ENCODE data around the gene UCKL1. TPM values are rescaled to one million over a fixed set of nuclear protein-coding genes. Genes with fewer than 3 reads are reported as not detected.

UCKL1 gene
- polyA plus RNA-seq, 1 donor = 51.0 TPM

DNA sequence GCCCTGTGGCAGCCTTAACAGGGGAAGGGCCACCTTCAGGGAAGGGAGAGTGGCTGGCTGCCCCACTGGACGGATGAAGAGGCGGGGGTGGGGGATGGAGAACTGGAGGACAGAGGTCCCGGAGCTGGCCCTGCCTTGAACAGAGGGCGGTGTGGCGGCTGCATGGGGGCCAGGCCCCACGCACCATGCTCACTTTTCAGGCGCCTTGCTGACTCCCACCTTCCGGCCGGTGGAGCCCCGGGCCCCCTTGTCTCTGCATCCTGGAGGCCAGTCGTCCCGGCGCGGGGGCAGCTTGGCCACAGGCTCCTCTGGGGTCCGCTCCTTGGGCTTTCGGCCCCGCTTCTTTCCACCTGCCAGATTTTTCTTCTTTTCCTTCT is 3.5 kb upstream of the UCKL1 start:
- DNase-seq = no peak

DNA sequence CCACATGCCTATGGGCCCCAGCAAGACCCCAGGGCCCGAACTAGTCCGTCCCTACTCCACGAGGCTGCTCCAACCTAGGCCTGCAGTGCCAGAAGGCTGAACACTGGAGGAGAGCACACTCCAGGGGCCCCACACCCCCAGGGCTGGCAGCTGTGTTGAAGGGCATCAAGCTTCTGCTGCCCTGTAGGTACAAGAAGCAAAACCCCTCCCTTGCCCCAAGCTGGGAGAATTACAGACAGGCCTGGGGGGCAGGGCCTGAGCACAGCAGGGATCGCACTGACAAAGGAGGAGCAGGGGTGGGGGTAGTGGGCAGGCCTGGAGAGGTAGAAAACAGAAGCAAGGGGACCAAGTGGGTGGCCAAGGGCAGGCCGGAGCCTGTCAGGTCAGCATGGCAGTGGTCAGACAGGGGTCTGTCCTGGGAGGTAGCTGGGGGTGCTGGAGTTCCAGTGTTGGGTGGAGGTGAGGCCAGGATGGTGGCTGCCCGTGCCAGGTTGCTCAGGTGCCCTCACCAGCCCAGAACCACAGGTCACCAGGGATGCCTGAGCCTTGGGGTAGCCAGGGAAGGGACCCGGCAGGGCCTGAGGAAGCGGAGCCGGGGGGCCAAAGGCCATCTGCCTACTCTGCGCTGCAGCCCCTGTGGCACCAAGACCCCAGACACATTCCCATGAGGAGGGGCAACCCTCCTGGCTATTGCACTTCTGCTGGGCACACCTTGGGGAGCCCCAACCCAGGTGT is 2.9 kb upstream of the UCKL1 start:
- no peak for DNase-seq

DNA sequence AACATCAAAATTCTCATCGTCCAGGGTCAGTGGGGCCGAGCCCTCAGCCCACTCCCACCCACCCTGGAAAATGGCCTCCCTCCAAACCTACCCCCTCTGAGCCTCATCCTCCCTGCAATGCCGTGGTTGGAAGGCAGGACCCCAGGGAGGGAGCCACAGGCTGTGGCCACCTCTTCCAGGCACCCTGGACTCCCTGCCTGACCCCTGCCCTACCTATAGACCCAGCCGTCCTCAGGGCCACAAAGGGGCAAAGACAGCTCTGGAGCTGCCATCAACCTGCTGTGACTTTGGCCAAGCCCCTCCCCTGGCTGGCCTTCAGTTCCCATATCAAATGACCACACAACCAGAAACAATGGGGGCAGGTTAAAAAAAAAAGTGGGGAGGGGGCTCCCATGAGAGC is 2.3 kb upstream of the UCKL1 start:
- no peak for DNase-seq

DNA sequence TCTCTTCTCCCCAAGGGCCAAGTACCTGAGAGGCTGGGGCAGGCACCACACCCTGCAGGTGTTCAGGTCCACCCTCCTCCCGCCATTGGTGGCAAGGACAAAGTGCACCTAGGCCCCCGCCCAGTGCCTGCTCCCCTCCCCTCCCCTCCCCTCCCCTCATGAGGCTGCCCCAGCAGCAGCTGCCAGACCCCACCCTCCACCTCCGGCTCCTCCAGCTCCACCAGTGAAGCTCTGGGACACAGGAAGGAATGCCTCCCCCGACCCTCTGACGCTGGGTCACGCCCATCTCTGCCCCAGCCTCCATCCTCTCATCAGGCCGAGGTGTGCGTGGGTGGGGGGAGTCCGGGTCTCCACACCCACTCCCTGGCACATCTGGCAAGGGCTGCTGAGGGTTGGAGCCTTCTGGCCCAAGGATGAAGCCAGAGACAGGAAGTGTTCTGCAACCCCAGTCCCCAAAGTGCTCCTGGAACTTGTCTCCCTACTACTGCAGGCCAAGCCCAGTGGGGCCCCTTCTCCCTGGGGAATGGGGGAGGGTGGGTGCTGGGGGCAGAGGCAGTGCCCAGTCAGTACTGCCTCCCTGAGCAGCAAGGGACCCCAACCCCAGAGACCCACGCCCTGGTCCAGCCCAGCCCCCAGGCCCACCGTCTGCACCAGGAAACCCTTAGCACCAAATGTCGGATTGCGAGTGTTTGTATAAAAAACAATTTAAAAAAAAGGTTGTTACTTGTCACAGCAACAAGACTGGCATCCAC is 1.6 kb upstream of the UCKL1 start:
- no peak for DNase-seq

DNA sequence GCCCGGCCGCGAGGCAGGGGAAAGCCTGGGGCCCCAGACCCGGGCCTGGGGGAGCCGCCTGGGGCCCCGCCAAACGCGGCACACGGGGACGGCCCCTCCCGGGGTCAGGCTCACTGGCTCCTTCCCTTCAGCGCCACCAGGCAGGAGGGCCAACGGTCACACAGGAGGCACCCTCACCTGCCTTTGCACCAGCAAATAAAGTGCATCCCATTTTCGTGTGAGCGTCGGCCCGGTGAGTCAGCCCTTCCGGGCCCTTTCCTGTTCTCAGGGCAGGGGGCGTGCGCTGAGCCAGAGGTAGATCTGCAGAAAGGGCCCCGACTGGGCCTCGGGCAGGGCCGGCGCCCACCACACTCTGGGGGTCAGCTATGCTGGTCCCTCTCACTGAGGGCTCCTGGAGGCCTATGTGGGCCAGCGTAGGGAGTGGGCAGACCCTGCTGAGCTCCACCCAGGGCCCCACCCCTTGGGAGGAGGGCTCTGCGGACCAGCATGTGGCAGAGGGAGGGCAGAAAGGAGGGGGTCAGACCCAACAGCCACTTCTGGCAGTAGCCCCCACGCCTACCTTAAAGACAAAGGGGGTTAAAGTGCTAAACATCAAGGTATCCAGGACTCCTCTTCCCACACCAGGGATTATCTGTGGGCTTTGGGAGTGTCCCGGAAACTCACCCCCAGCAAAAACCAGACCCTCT is 931 bp upstream of the UCKL1 start:
- peak; percentile 30 for DNase-seq

DNA sequence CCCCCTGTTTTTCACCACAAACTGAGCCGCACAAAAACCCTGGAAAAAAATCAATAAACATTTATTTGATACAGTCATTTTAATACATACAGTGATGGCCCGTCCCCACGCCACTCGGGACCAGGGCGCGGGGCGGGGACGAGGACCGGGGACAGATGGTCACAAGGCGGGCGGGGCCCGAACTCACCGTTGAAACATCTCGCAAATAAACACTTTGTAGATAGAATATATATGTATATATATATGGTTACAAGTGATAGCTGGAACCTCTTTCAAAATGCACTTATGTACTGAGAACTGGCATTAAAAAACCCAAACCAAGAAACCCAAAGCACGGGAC is 418 bp upstream of the UCKL1 start:
- DNase-seq = no peak

DNA sequence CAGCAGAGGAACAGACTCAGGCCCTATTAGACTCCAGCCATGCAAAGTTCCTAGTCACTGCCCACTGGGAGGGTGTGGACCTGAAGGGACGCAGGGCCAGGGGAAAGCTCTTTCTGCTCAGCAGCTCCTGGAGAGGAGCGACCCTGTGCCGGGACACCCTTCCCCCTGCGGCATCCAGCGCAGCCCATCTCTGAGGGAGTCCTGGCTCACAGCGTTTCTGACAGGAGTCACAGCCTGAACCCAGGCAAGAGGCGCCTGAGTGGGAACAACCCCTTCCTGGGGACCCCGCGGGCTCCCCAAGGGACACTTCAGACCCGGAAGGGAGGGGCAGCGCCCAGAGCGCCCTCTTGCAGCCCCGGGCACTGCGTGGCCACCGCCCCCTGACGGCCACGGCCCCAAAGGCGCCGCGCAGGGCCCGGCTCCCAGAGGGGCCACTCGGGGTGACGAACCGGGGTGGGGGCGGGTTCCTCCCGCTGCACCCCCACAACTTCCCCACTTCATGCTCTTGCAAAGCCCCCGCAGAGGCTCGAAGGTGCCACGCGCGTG is 862 bp downstream of the UCKL1 start:
- no peak for DNase-seq

DNA sequence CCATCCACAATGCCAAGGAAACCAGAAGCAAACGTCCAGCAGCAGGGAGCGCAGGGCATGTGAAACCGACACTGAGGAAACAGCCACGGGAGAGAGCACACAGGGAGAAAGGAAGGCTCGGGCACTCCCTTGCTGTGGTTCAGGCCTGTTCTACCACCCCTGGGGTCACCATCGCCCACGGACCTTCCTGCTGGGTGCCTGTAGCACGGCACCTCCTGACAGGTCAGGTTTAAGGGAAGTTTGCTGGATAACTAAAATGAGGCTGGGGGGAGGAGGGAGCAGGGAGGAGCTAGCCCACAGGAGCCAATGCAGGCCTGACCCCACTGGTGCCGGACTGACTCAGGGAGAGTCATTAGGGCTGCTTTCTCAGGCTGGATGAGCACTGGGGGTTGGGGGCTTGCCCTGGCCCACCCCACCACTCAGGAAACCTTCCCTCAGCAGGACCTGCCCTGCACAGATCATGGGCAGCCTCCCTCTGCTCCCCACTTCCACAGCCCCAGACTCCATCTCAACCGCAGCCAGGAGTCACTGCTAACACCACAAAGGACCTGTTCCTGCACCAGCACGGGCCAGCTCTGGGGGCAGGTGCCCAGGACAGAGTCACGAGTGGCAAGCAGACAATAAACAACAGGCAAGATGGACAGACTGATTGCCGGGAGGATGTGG is 2.3 kb downstream of the UCKL1 start:
- DNase-seq = no peak

DNA sequence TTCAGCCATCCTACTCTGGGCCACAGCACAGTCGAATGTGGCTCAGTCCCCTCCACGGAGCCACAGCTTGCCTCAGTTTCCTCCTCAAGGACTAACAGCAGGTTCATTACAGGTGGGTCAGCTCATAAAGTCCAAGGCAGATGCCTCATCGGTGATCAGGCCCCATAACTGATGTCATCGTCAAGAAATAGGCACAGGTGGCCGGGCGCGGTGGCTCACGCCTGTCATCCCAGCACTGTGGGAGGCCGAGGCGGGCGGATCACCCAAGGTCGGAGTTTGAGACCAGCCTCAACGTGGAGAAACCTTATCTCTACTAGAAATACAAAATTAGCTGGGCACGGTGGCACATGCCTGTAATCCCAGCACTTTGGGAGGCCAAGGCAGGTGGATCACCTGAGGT is 3.4 kb downstream of the UCKL1 start:
- no peak for DNase-seq

DNA sequence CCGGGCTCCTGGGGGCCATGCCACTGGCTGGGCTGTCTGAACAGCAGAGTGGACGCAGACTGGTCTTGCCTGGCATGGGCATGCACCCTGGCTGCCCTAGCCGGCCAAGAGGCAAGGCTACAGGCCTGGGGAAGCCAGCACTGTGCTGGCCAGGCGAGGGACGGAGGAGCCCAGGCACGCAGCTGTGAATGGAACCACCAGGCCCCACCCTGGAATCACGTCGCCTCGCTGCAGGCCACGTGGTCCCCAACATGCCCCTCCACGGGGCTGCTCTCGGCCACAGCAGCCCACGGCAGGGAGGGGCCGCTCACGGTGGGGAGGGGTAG is 4.0 kb downstream of the UCKL1 start:
- DNase-seq = no peak

DNA sequence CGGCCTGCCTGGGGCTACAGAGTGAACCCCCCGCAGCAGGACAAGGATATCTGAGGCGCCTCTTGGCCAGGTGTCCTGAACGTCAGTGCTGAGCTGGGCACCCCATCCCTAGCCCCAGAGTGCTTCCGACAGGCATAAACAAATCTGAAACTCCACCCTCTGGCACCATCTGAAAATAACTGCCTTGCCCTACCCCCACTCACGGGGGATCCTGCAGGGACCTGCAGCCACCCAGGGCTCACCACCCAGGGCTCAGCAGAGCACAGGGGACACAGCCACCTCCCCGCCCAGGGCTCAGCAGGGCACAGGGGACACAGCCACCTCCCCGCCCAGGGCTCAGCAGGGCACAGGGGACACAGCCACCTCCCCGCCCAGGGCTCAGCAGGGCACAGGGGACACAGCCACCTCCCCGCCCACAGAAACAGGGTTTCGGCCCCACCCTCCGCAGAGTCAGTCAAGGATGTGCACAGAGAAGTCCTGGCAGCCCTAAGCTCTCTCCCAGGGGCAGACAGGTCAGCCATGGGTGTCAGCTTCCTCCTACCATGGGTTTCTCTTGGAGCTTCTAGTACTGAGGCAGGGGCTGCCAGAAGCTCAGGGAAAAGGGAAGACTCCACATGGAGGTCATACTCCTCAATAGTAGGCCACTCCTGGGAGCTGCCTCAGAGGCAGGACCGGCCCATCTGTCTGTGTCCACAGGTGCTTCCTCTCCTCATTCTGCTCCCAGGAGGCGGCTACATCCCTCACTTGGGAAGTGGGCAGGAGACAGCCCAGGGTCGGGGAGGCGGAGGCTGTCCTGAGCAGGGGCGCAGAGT is 4.6 kb downstream of the UCKL1 start:
- DNase-seq = no peak

DNA sequence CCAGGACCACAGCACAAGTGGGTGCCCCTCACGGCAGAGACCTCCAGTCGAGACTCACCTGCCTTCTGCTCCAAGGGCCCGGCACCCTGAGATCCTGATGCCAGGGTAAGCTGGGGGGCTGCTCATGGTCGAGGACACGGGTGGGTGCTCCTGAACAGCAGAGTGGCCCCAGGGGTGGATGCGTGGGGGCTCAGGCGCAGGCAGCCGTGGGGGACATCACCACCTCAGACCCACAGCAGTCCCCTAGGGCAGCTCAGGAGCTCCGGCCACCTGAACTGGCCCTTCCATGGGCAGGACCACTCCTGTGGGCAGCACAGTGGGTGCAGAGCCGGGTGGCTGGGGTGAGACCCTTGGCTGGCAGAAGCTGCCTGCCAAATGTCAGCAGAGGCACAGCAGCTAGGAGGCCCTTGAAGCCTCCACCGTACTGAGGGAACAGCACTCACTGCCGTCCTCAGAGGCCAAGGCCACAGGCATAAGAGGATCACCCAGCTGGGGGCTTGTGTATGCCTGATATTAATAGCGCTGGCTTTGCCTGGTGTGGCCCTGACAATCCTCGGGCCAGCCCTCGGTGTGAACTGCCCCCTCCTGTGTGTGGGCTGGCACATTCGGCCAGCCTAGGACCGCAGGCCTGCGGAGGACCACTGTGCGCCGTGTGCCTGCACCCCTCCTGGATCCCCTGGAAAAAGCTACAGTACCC is 5.4 kb downstream of the UCKL1 start:
- no peak for DNase-seq

DNA sequence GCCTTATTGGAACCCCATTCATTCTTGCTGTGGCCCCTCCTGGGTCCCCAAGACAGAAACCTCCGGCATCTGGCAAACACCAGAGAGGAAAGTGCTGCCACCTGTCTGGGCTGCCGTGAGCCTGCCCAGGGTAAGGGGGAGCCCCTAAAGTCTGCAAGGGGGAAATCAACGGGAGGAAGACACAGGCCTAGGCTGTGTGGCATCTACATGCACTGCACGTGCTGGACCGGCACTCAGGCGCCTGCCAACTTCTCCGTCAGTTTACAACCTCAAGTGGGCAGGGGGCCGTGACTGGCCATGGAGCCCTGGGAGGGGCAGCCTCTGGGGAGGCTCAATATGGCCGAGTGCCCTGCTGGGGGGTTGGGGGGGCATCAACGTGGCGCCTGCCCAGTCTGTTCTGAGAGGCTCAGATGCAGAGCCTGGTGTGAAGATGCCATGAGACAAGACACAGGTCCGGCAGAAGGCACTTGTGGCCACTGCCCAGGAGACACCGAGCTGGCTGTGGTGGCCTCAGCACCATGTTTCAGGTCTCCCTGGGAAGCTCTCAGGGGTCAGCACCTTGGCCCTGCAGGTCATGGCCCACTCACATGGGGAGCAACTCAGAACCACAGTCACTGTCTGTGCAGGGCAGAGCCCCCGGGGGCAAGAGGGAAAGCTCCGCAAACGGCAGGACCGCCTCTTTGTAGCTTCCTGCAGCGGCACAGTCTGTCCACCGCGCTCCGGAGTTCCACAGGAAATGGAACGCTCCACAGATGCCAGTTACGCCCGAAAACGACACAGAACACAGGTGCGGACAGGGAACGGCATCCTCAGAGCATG is 8.4 kb downstream of the UCKL1 start:
- no peak for DNase-seq

DNA sequence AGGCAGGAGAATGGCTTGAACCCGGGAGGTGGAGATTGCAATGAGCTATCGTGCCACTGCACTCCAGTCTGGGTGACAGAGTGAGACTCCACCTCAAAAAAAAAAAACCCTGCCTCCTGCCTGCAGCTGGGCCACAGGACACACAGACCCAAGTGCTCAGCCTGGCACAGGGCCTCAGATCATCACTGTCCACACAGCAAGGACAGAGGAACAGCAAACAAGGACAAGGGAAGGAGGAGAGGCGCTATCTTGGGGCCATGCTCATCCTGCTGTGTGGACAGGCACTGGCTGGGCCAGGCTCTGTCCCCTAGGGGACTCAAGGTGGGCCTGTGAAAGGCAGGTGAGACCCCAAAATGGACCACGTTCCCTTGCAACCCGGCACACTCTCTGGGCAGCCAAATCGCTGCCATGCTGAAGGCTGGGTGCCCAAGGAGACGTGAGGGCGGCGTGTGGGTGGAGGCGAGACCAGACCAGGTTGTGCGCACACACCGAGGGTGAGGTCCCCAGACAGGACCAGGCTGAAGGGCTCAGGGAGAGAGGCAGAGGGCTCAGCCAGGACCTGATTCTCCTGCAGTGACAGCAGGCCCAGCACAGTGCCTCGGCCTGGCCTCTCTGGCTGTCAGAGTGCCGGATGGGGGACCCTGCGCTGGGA is 9.1 kb downstream of the UCKL1 start:
- no peak for DNase-seq

DNA sequence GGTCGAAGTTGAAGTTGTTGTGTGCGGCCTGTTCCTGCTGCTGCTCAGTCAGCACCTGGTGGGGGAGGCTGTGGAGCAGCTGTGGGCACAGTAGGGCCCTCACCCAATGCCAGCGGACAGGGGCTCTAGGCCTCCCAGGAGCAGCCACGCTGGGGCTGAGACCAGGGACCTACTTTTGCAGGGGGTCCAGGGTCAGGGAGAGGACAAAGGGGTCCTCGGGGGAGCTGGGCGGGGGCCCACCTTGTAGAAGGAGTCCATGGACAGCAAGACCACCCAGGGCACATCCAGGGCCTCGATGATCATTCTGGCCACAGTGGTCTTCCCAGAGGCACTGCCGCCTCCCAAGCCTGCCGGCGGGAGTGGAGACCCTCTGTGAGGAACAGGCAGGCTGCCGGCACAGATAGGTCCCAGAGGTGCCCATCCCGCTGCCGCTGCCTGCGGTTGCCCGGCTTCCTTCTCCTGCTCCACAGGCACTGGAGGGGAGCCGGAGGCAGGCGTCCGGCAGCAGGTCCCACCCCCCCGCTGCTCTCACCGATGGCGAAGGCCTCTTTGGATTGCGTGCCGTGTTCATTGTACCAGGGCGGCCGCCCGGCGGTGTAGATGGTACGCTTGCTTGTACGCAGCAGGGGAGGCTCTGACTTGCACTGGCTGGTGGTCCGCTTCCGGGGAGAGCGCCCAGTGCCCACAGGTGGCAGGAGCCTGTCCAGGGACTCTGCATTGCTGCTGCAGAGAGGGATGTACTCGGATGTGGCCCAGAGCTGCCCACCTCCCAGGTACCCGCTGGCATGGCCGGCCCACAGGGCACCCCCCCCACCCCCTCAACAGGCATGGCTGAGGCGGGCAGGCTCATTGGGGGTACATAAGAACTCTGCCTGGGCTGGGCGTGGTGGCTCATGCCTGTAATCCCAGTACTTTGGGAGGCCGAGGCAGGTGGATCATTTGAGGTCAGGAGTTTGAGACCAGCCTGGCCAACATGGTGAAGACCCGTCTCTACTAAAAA is 10.0 kb downstream of the UCKL1 start:
- DNase-seq = no peak

DNA sequence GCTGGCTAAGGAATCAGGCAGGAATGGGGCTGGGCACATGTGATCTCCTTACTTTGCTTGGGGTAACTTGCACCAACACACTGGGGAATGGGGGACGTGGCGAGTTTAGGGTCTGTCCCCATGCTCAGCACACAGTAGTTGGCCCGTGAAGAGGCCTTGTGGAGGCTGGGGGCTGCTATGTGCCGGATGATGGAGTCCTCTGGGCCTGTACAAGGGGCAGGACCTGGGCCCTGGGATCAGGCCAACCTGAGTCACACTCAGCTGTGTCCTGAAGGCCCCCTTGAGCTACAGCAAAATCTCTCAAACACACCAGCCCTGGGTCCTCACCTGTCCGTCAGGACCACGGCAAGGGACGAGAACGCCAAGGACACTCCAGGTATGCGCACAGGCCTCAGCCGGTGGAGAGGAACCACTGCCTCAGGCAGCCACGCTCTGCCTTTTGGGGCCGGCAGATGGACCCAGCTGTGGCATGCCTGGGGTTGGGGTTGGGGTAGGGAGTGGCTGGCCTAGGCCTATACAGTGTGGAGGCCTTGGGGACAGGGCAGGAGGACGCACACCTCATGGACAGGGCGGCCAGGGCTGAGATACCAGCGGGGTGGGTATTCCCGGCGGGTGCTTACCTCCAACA is 11.1 kb downstream of the UCKL1 start:
- DNase-seq = no peak

DNA sequence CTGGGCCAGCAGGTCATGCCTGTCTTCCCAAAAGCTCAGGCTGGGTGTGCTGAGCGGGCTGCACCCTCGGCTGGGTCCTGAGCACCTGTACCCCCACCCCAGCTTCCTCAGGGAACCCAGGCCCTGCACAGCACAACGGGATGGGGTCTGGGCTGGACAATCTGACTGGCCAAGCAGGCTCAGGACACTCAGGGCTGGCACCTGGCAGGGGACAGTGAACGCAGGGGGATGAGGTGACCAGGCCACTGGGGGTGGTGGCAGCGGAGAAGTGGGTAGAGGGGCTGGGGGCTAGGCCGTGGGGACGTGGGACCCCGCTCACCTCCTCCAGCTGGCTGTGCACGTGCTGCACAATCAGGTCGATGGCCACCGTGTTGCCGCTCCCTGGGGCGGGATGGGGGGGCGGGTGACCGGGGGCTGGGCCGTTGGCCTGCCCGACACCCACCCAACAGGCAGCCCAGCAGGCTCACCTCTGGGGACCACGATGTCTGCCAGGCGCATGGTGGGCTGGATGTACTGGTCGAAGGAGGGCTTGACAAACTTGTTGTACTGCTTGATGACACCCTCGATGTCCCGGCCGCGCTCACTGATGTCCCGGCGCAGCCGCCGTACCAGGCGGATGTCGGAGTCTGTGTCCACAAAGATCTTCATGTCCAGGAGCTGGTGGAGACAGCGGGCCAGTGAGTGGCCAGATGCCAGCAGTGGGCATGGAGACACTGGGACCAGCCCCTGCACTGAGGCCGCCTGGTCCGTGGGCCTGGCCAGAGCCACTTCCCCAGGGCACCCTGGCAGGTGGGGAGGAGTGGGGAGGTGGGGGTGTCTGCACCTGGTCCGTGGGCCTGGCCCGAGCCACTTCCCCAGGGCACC is 11.9 kb downstream of the UCKL1 start:
- no peak for DNase-seq
